ENCODE data around the gene FUT6.
A peak's percentile ranks its signal among the peaks of the same experiment; 100 is the strongest.

- TF ChIP-seq CTCF (IDR thresholded peaks at IDR 0.05; ENCODE audit: low read depth, low read length) (no peak), POLR2A (IDR thresholded peaks at IDR 0.05; ENCODE audit: extremely low read depth, insufficient read length) (peak; percentile 26), MAX (IDR thresholded peaks at IDR 0.05; ENCODE audit: low read depth, low read length) (no peak), MYC (IDR thresholded peaks at IDR 0.05; ENCODE audit: low read depth, low read length) (no peak)
Observed at GRCh38 chr19:5828661-5829566, 10.6 kb downstream of the FUT6 start.
